Measurements from ENCODE around the gene MYO19.

MYO19 gene

GRCh38 chr17:36498155-36498554 is 36.5 kb downstream of the MYO19 start:
- H3K27me3 ChIP-seq (ENCODE audit: insufficient read depth, poor library complexity, severe bottlenecking): no peaks in the 10 kb centered on the region
- no peak for DNase-seq (ENCODE audit: low read depth in 1 of 2, low spot score in 1 of 2)
- no peak overlapping the region for H3K27ac ChIP-seq (replicated peaks)
- TF ChIP-seq SPI1 (IDR thresholded peaks at IDR 0.05; ENCODE audit: borderline replicate concordance, low read depth) (no peak), POLR2AphosphoS5 (IDR thresholded peaks at IDR 0.05; ENCODE audit: low read depth) (peak; percentile 21; the same call in 1 of the 2 replicates), REST (IDR thresholded peaks at IDR 0.05; ENCODE audit: insufficient replicate concordance, low read depth) (no peak)
- no peak overlapping the region for H3K4me3 ChIP-seq (replicated peaks; ENCODE audit: insufficient read depth, low read length)

- DNase-seq (ENCODE audit: low read depth in 1 of 2, low spot score in 1 of 2): no peak
- H3K27me3 ChIP-seq (ENCODE audit: insufficient read depth, poor library complexity, severe bottlenecking): no peaks in the 10 kb centered on the region
- no peak overlapping the region for H3K27ac ChIP-seq (replicated peaks)
- H3K4me3 ChIP-seq (replicated peaks; ENCODE audit: insufficient read depth, low read length): no peak overlapping the region
- TF ChIP-seq REST (IDR thresholded peaks at IDR 0.05; ENCODE audit: insufficient replicate concordance, low read depth) (no peak), POLR2AphosphoS5 (IDR thresholded peaks at IDR 0.05; ENCODE audit: low read depth) (peak; percentile 49)
Observed at GRCh38 chr17:36496018-36496789, 38.5 kb downstream of the MYO19 start.

GRCh38 chr17:36495076-36495578 is 39.5 kb downstream of the MYO19 start:
- no peak overlapping the region for H3K27ac ChIP-seq (replicated peaks)
- TF ChIP-seq GABPA (IDR thresholded peaks at IDR 0.05; ENCODE audit: low read depth) (no peak), REST (IDR thresholded peaks at IDR 0.05; ENCODE audit: insufficient replicate concordance, low read depth) (no peak), POLR2AphosphoS5 (IDR thresholded peaks at IDR 0.05; ENCODE audit: low read depth) (no peak), CTCF (IDR thresholded peaks at IDR 0.05; ENCODE audit: insufficient read depth, low read length) (no peak), SPI1 (IDR thresholded peaks at IDR 0.05; ENCODE audit: borderline replicate concordance, low read depth) (no peak)
- H3K27me3 ChIP-seq (ENCODE audit: insufficient read depth, poor library complexity, severe bottlenecking): no peaks in the 10 kb centered on the region
- DNase-seq (ENCODE audit: low read depth in 1 of 2, low spot score in 1 of 2): no peak
- no peak overlapping the region for H3K4me3 ChIP-seq (replicated peaks; ENCODE audit: insufficient read depth, low read length)

- DNase-seq (ENCODE audit: low read depth in 1 of 2, low spot score in 1 of 2): no peak
- Histone ChIP-seq H3K27ac (replicated peaks) (no peak overlapping the region), H3K4me3 (replicated peaks; ENCODE audit: insufficient read depth, low read length) (no peak overlapping the region), H3K27me3 (ENCODE audit: insufficient read depth, poor library complexity, severe bottlenecking) (no peaks in the 10 kb centered on the region)
- no peak for TF ChIP-seq SPI1 (IDR thresholded peaks at IDR 0.05; ENCODE audit: borderline replicate concordance, low read depth)
- no peak for TF ChIP-seq REST (IDR thresholded peaks at IDR 0.05; ENCODE audit: insufficient replicate concordance, low read depth)
- TF ChIP-seq CTCF (IDR thresholded peaks at IDR 0.05; ENCODE audit: insufficient read depth, low read length): no peak
- no peak for TF ChIP-seq GABPA (IDR thresholded peaks at IDR 0.05; ENCODE audit: low read depth)
- TF ChIP-seq POLR2AphosphoS5 (IDR thresholded peaks at IDR 0.05; ENCODE audit: low read depth): no peak
Observed at GRCh38 chr17:36494674-36495073, 40.0 kb downstream of the MYO19 start.
